ENCODE results near the gene SPDEF. TPM values are rescaled to one million over a fixed set of nuclear protein-coding genes. Genes with fewer than 3 reads are reported as not detected.

Gene SPDEF
- total RNA-seq, 1 experiment from 2014 or later = 0.77 TPM

- no peaks in the 10 kb centered on the region for H3K4me1 ChIP-seq
- CTCF ChIA-PET = no interaction called here
- Mint-ChIP-seq H3K36me3 (ENCODE audit: insufficient read depth, unreplicated experiment) (peaks cover 29% of the 10 kb centered on the region), H3K4me3 (ENCODE audit: unreplicated experiment) (no peak overlapping the region), H3K27ac (ENCODE audit: unreplicated experiment) (no peak overlapping the region), H3K9me3 (ENCODE audit: unreplicated experiment) (no peaks in the 10 kb centered on the region), H3K27me3 (ENCODE audit: insufficient read depth, unreplicated experiment) (no peaks in the 10 kb centered on the region), H3K4me1 (ENCODE audit: low read depth, unreplicated experiment) (no peaks in the 10 kb centered on the region)
- H3K36me3 ChIP-seq (ENCODE audit: control insufficient read depth, insufficient read depth, low read length) = no peaks in the 10 kb centered on the region; the same call in 1 of the 2 replicates
- no peaks in the 10 kb centered on the region for H3K9me3 ChIP-seq
- intact Hi-C loops (cut with micrococcal nuclease; ENCODE audit: unreplicated experiment) = no loop called here
- no TSS peak for BruUV-seq (replicated peaks)
- POLR2A ChIA-PET = no interaction called here
- no peaks in the 10 kb centered on the region for H3K27me3 ChIP-seq (replicated peaks; ENCODE audit: control insufficient read depth, insufficient read depth, low read length)
- no peak overlapping the region for H3K4me3 ChIP-seq (ENCODE audit: low read depth, low read length)
- no peak for DNase-seq
- TF ChIP-seq CTCF (IDR thresholded peaks at IDR 0.05; ENCODE audit: insufficient read depth in 1 of 2, low read depth in 1 of 2, low read length in 1 of 2, severe bottlenecking in 1 of 2, unreplicated experiment in 1 of 2) = no peak
Measured at GRCh38 chr6:34583461-34583860, 27.3 kb upstream of the SPDEF start.

- peaks cover 29% of the 10 kb centered on the region for H3K36me3 Mint-ChIP-seq (ENCODE audit: insufficient read depth, unreplicated experiment)
- Histone ChIP-seq H3K9me3 (no peaks in the 10 kb centered on the region), H3K4me1 (no peaks in the 10 kb centered on the region), H3K36me3 (ENCODE audit: control insufficient read depth, insufficient read depth, low read length) (no peaks in the 10 kb centered on the region; the same call in 1 of the 2 replicates), H3K4me3 (ENCODE audit: low read depth, low read length) (no peak overlapping the region), H3K27me3 (replicated peaks; ENCODE audit: control insufficient read depth, insufficient read depth, low read length) (no peaks in the 10 kb centered on the region)
- BruUV-seq (replicated peaks) = no TSS peak
- DNase-seq = no peak
- no peaks in the 10 kb centered on the region for H3K4me1 Mint-ChIP-seq (ENCODE audit: low read depth, unreplicated experiment)
- H3K9me3 Mint-ChIP-seq (ENCODE audit: unreplicated experiment) = no peaks in the 10 kb centered on the region
- peak overlapping the region; percentile 50 for H3K27ac Mint-ChIP-seq (ENCODE audit: unreplicated experiment)
- H3K27me3 Mint-ChIP-seq (ENCODE audit: insufficient read depth, unreplicated experiment) = no peaks in the 10 kb centered on the region
- no peak overlapping the region for H3K4me3 Mint-ChIP-seq (ENCODE audit: unreplicated experiment)
- ChIA-PET POLR2A (no interaction called here), CTCF (interaction anchor here (0.8 kb wide), 1 partner anchor 301 kb away, joined by 5 read pairs; no protein-coding TSS in a partner anchor)
- intact Hi-C loops (cut with micrococcal nuclease; ENCODE audit: unreplicated experiment) = no loop called here
- TF ChIP-seq CTCF (IDR thresholded peaks at IDR 0.05; ENCODE audit: insufficient read depth in 1 of 2, low read depth in 1 of 2, low read length in 1 of 2, severe bottlenecking in 1 of 2, unreplicated experiment in 1 of 2) = no peak
Measured at GRCh38 chr6:34581561-34581920, 25.4 kb upstream of the SPDEF start.

GRCh38 chr6:34580707-34581560 lies 24.8 kb upstream of the SPDEF start:
- Histone ChIP-seq H3K4me3 (ENCODE audit: low read depth, low read length) (no peak overlapping the region), H3K36me3 (ENCODE audit: control insufficient read depth, insufficient read depth, low read length) (no peaks in the 10 kb centered on the region; the same call in 1 of the 2 replicates), H3K9me3 (no peaks in the 10 kb centered on the region), H3K4me1 (no peaks in the 10 kb centered on the region), H3K27me3 (replicated peaks; ENCODE audit: control insufficient read depth, insufficient read depth, low read length) (no peaks in the 10 kb centered on the region)
- ChIA-PET POLR2A (no interaction called here), CTCF (no interaction called here)
- no peak for TF ChIP-seq CTCF (IDR thresholded peaks at IDR 0.05; ENCODE audit: insufficient read depth in 1 of 2, low read depth in 1 of 2, low read length in 1 of 2, severe bottlenecking in 1 of 2, unreplicated experiment in 1 of 2)
- no peaks in the 10 kb centered on the region for H3K9me3 Mint-ChIP-seq (ENCODE audit: unreplicated experiment)
- peak overlapping the region; percentile 50 for H3K27ac Mint-ChIP-seq (ENCODE audit: unreplicated experiment)
- intact Hi-C loops (cut with micrococcal nuclease; ENCODE audit: unreplicated experiment) = no loop called here
- DNase-seq = no peak
- H3K27me3 Mint-ChIP-seq (ENCODE audit: insufficient read depth, unreplicated experiment) = no peaks in the 10 kb centered on the region
- no TSS peak for BruUV-seq (replicated peaks)
- H3K4me1 Mint-ChIP-seq (ENCODE audit: low read depth, unreplicated experiment) = no peaks in the 10 kb centered on the region
- H3K36me3 Mint-ChIP-seq (ENCODE audit: insufficient read depth, unreplicated experiment) = peaks cover 34% of the 10 kb centered on the region
- no peak overlapping the region for H3K4me3 Mint-ChIP-seq (ENCODE audit: unreplicated experiment)

Data from Caco-2 (cell line).